ENCODE measurements around the gene GATA5.

- TF ChIP-seq CTCF (IDR thresholded peaks at IDR 0.05) (no peak), POLR2A (IDR thresholded peaks at IDR 0.05) (no peak)
These were observed 6.5 kb upstream of the GATA5 start for GRCh38 chr20:62482146-62482809.

Measured in stomach (tissue), 4 donors.